Gastrocnemius medialis (tissue), 4 donors: ENCODE data around the gene KCNT1. TPM values are rescaled to one million over a fixed set of nuclear protein-coding genes. Genes with fewer than 3 reads are reported as not detected.

ENCODE experiments used
- ATAC-seq, 2 donors: fragments of 150-250 bp; one replicate each; pipeline ENCODE4 v1.9.1; 2016
- DNase-seq, 2 donors: peaks; one replicate each; pipeline ENCODE4 v3.0.0-alpha.2; 2019
- H3K27ac ChIP-seq, 4 donors: fragments of 200-600 bp; sonication (generic); 1 replicate in 1 of 4; 2 replicates in 3 of 4; pipeline ENCODE4 v1.5.1; 2016 to 2018; ENCODE audit warnings: mild to moderate bottlenecking in 2 of 4, moderate library complexity in 1 of 4
- H3K27me3 ChIP-seq, 3 donors: fragments of 200-600 bp; sonication (generic) in 2 of 3; 1 replicate in 1 of 3; 2 replicates in 2 of 3; pipeline versions ENCODE4 v1.5.1 to v1.6.0; 2016 to 2019; ENCODE audit warnings: mild to moderate bottlenecking in 1 of 3, moderate library complexity in 1 of 3
- H3K36me3 ChIP-seq, 2 donors: fragments of 200-600 bp; sonication (generic) in 1 of 2; one replicate each; pipeline ENCODE4 v1.5.1; 2017 to 2018
- H3K4me1 ChIP-seq, 2 donors: fragments of 200-600 bp; sonication (generic) in 1 of 2; one replicate each; pipeline ENCODE4 v1.5.1; 2016 to 2017; ENCODE audit warnings: mild to moderate bottlenecking in 2 of 2
- H3K4me3 ChIP-seq, 4 donors: fragments of 200-600 bp; sonication (generic) in 3 of 4; 1 replicate in 1 of 4; 2 replicates in 3 of 4; pipeline ENCODE4 v1.5.1; 2016 to 2019; ENCODE audit warnings: mild to moderate bottlenecking in 2 of 4
- H3K9me3 ChIP-seq, 3 donors: fragments of 200-600 bp; sonication (generic) in 2 of 3; 1 replicate in 1 of 3; 2 replicates in 2 of 3; pipeline ENCODE4 v1.5.1; 2016 to 2019
- CTCF ChIP-seq, 5 experiments: fragments of 450-650 bp in 3 of 5; fragments of 200-600 bp in 2 of 5; sonication (generic) in 2 of 5; IDR thresholded peaks in 4 of 5; conservative IDR thresholded peaks in 1 of 5; 1 replicate in 4 of 5; 2 replicates in 1 of 5; pipeline ENCODE4 v1.5.1; 2016 to 2019; ENCODE audit warnings: antibody characterized with exemption in 5 of 5, mild to moderate bottlenecking in 3 of 5, moderate library complexity in 3 of 5
- POLR2A ChIP-seq, 2 donors: fragments of 450-650 bp; IDR thresholded peaks; one replicate each; pipeline ENCODE4 v1.6.1; 2017; ENCODE audit warnings: antibody characterized with exemption in 2 of 2, mild to moderate bottlenecking in 2 of 2, moderate library complexity in 2 of 2
- in situ Hi-C, 4 donors: fragments of 200-750 bp; cut with MboI; loops; one replicate each; pipeline versions ENCODE4 v1.15.0 to v1.8.0; 2017; ENCODE audit warnings: low sequenced_read_pairs in 4 of 4
- intact Hi-C: fragments of 100-400 bp; cut with DNase I; formaldehyde crosslinking; loops from one replicate; pipeline ENCODE4 v1.15.1; 2023; ENCODE audit warnings: low total_unique reads
- total RNA-seq, 4 donors: library from RNA; depleted of rRNA; stranded (reverse); fragments of >200 nt; gene quantifications; one replicate each; pipeline versions ENCODE4 v1.1.0 to v1.2.3, GENCODE V29; 2016

The KCNT1 gene
- total RNA-seq, 4 donors from 2014 or later, result 2.3 to 8.7 (median 5.3) TPM

- H3K9me3 ChIP-seq, result no peaks in the 10 kb centered on the region
- H3K4me3 ChIP-seq, result no peak overlapping the region
- TF ChIP-seq POLR2A (IDR thresholded peaks at IDR 0.05), result no peak
- TF ChIP-seq CTCF (IDR thresholded peaks at IDR 0.05 in 4 of 5, conservative IDR thresholded peaks at IDR 0.05 in 1 of 5), result no peak
- H3K36me3 ChIP-seq, result peaks cover 0 to 96% of the 10 kb centered on the region in 2 donors
- intact Hi-C loops (no loop called here), in situ Hi-C loops (no loop called here)
- H3K4me1 ChIP-seq, result no peaks in the 10 kb centered on the region
- ATAC-seq (no peak), DNase-seq (no peak)
- H3K27ac ChIP-seq, result no peak overlapping the region
- H3K27me3 ChIP-seq, result no peaks in the 10 kb centered on the region
Measured at GRCh38 chr9:135818718-135819475, 116.9 kb downstream of the KCNT1 start.

GRCh38 chr9:135819905-135820304 is 117.9 kb downstream of the KCNT1 start:
- in situ Hi-C loops (no loop called here), intact Hi-C loops (no loop called here)
- no peaks in the 10 kb centered on the region for H3K4me1 ChIP-seq
- H3K27me3 ChIP-seq, result no peaks in the 10 kb centered on the region
- no peak overlapping the region for H3K4me3 ChIP-seq
- no peak for ATAC-seq
- no peak overlapping the region for H3K27ac ChIP-seq
- no peaks in the 10 kb centered on the region for H3K9me3 ChIP-seq
- DNase-seq, result no peak
- H3K36me3 ChIP-seq, result peaks cover 0 to 95% of the 10 kb centered on the region in 2 donors
- TF ChIP-seq CTCF (IDR thresholded peaks at IDR 0.05 in 4 of 5, conservative IDR thresholded peaks at IDR 0.05 in 1 of 5) (no peak), POLR2A (IDR thresholded peaks at IDR 0.05) (no peak)

GRCh38 chr9:135820661-135821060 is 118.7 kb downstream of the KCNT1 start:
- ATAC-seq, result no peak
- no peak for TF ChIP-seq POLR2A (IDR thresholded peaks at IDR 0.05)
- TF ChIP-seq CTCF (IDR thresholded peaks at IDR 0.05 in 4 of 5, conservative IDR thresholded peaks at IDR 0.05 in 1 of 5), result no peak
- DNase-seq, result no peak
- in situ Hi-C loops (no loop called here), intact Hi-C loops (no loop called here)
- no peaks in the 10 kb centered on the region for H3K4me1 ChIP-seq
- no peaks in the 10 kb centered on the region for H3K9me3 ChIP-seq
- H3K27me3 ChIP-seq, result no peaks in the 10 kb centered on the region
- no peak overlapping the region for H3K27ac ChIP-seq
- H3K4me3 ChIP-seq, result no peak overlapping the region
- H3K36me3 ChIP-seq, result peaks cover 0 to 87% of the 10 kb centered on the region in 2 donors

GRCh38 chr9:135821116-135821515 is 119.1 kb downstream of the KCNT1 start:
- in situ Hi-C loops (no loop called here), intact Hi-C loops (no loop called here)
- TF ChIP-seq CTCF (IDR thresholded peaks at IDR 0.05 in 4 of 5, conservative IDR thresholded peaks at IDR 0.05 in 1 of 5) (no peak), POLR2A (IDR thresholded peaks at IDR 0.05) (no peak)
- Histone ChIP-seq H3K4me1 (no peaks in the 10 kb centered on the region), H3K27me3 (no peaks in the 10 kb centered on the region), H3K27ac (no peak overlapping the region), H3K36me3 (peaks cover 0 to 83% of the 10 kb centered on the region in 2 donors), H3K9me3 (no peaks in the 10 kb centered on the region), H3K4me3 (no peak overlapping the region)
- DNase-seq (no peak), ATAC-seq (no peak)
